Measurements from ENCODE around the gene PIM2. TPM values are rescaled to one million over a fixed set of nuclear protein-coding genes. Genes with fewer than 3 reads are reported as not detected.

Gene PIM2
- polyA plus RNA-seq, 1 of the 3 experiments (the other 2 are of a cell fraction), result 12.3 TPM

GRCh38 chrX:48938721-48939425 lies 20.0 kb upstream of the PIM2 start:
- Histone ChIP-seq H3K4me3 (ENCODE audit: low read depth in 2 of 2, low read length in 1 of 2) (no peak overlapping the region), H2AFZ (ENCODE audit: low read depth) (no peak overlapping the region), H4K20me1 (ENCODE audit: insufficient read depth) (peaks cover 77% of the 10 kb centered on the region), H3K9me2 (no peaks in the 10 kb centered on the region), H3K9me3 (no peaks in the 10 kb centered on the region), H3K27ac (ENCODE audit: low read depth in 2 of 2, low read length in 1 of 2) (no peak overlapping the region), H3K9ac (no peak overlapping the region), H3K36me3 (replicated peaks in 1 of 2; ENCODE audit: control insufficient read depth in 1 of 2, insufficient read depth in 2 of 2, low read length in 1 of 2) (peaks cover 16 to 48% of the 10 kb centered on the region in 2 experiments), H3K27me3 (ENCODE audit: insufficient read depth) (no peaks in the 10 kb centered on the region), H3K4me1 (ENCODE audit: control insufficient read depth in 1 of 2, insufficient read depth in 2 of 2, low read depth in 1 of 2, low read length in 1 of 2) (no peaks in the 10 kb centered on the region; a peak in 1 of 4 replicates), H3K4me2 (no peak overlapping the region), H3K79me2 (ENCODE audit: insufficient read depth) (peaks cover 51% of the 10 kb centered on the region; the same call in 1 of the 2 replicates), H3F3A (replicated peaks; ENCODE audit: insufficient read depth) (no peaks in the 10 kb centered on the region)
- ChIA-PET POLR2A (no interaction called here), CTCF (interaction anchor here (2.2 to 3.5 kb wide), 2 partner anchors 7 to 11 kb away, joined by 8 to 10 read pairs; no protein-coding TSS in a partner anchor)
- no peak for DNase-seq
- no CpG with 5 or more reads among the region's 1 CpG for WGBS (ENCODE audit: low lambda C conversion rate)
- TF ChIP-seq NRF1 (IDR thresholded peaks at IDR 0.05; ENCODE audit: low read depth, low read length) (no peak), GABPA (IDR thresholded peaks at IDR 0.05; ENCODE audit: low read depth) (no peak)

- Histone ChIP-seq H4K20me1 (ENCODE audit: insufficient read depth) (peaks cover 61% of the 10 kb centered on the region), H3K4me3 (ENCODE audit: low read depth in 2 of 2, low read length in 1 of 2) (no peak overlapping the region), H3K27me3 (ENCODE audit: insufficient read depth) (no peaks in the 10 kb centered on the region), H3F3A (replicated peaks; ENCODE audit: insufficient read depth) (no peaks in the 10 kb centered on the region), H3K4me2 (no peak overlapping the region), H3K79me2 (ENCODE audit: insufficient read depth) (peaks cover 38% of the 10 kb centered on the region; the same call in 1 of the 2 replicates), H3K9me2 (no peaks in the 10 kb centered on the region), H3K4me1 (ENCODE audit: control insufficient read depth in 1 of 2, insufficient read depth in 2 of 2, low read depth in 1 of 2, low read length in 1 of 2) (no peaks in the 10 kb centered on the region), H2AFZ (ENCODE audit: low read depth) (no peak overlapping the region), H3K9me3 (no peaks in the 10 kb centered on the region), H3K36me3 (replicated peaks in 1 of 2; ENCODE audit: control insufficient read depth in 1 of 2, insufficient read depth in 2 of 2, low read length in 1 of 2) (peaks cover 19 to 39% of the 10 kb centered on the region in 2 experiments), H3K27ac (ENCODE audit: low read depth in 2 of 2, low read length in 1 of 2) (no peak overlapping the region), H3K9ac (no peak overlapping the region)
- CTCF ChIA-PET, result interaction anchor here (1.2 to 2.2 kb wide), 2 partner anchors 9 to 46 kb away, joined by 3 to 8 read pairs; no protein-coding TSS in a partner anchor
- no peak for TF ChIP-seq ZBTB33 (IDR thresholded peaks at IDR 0.05; ENCODE audit: borderline replicate concordance, low read depth)
- TF ChIP-seq GABPA (IDR thresholded peaks at IDR 0.05; ENCODE audit: low read depth), result no peak
- TF ChIP-seq REST (IDR thresholded peaks at IDR 0.05; ENCODE audit: low read depth, low read length), result no peak
- no peak for TF ChIP-seq ELF1 (IDR thresholded peaks at IDR 0.05)
- no peak for TF ChIP-seq IRF3 (IDR thresholded peaks at IDR 0.05; ENCODE audit: low read depth, low read length)
- TF ChIP-seq SMC3 (IDR thresholded peaks at IDR 0.05; ENCODE audit: low read depth, low read length), result no peak
- TF ChIP-seq EZH2phosphoT487 (IDR thresholded peaks at IDR 0.05; ENCODE audit: borderline replicate concordance, low read depth), result no peak
- TF ChIP-seq RCOR1 (IDR thresholded peaks at IDR 0.05; ENCODE audit: low read length), result no peak
- TF ChIP-seq MAX (IDR thresholded peaks at IDR 0.05; ENCODE audit: low read depth), result no peak
- no peak for TF ChIP-seq JUND (IDR thresholded peaks at IDR 0.05)
- no peak for TF ChIP-seq FOSL2 (IDR thresholded peaks at IDR 0.05; ENCODE audit: borderline replicate concordance, low read depth)
- POLR2A ChIA-PET, result no interaction called here
- 84% methylated on average over 5 of the region's 9 CpGs for WGBS (ENCODE audit: low lambda C conversion rate)
- DNase-seq, result no peak
Measured at GRCh38 chrX:48937054-48937907, 18.5 kb upstream of the PIM2 start.
